Bronchial epithelial cell (primary cell): ENCODE results near the gene SMAD3. TPM values are rescaled to one million over a fixed set of nuclear protein-coding genes. Genes with fewer than 3 reads are reported as not detected.
A peak's percentile ranks its signal among the peaks of the same experiment; 100 is the strongest.

Experiments used
- DNase-seq: peaks from one replicate; pipeline ENCODE4 v3.0.0-alpha.2; 2010; ENCODE audit warnings: low read depth
- FAIRE-seq: peaks from 2 replicates; lab custom pipeline; 2011; peaks lifted over from hg19 to GRCh38; lab: Jason Lieb, UNC
- H3K27me3 ChIP-seq: 2 replicates; pipeline ENCODE4 v1.5.1; 2011; ENCODE audit warnings: low read length; ENCODE audit not compliant: control insufficient read depth, insufficient read depth
- H3K36me3 ChIP-seq: 2 replicates; pipeline ENCODE4 v1.5.1; 2011; ENCODE audit warnings: low read length; ENCODE audit not compliant: control insufficient read depth, insufficient read depth
- H3K4me3 ChIP-seq: 2 replicates; pipeline ENCODE4 v1.5.1; 2011; ENCODE audit warnings: mild to moderate bottlenecking, low read depth, low read length, control low read depth
- CTCF ChIP-seq: IDR thresholded peaks from 2 replicates; pipeline ENCODE4 v1.5.1; 2011; ENCODE audit warnings: mild to moderate bottlenecking, moderate library complexity, low read length, control low read depth, inconsistent platforms; ENCODE audit not compliant: insufficient read depth, severe bottlenecking
- total RNA-seq: library from RNA; depleted of rRNA; stranded (reverse); fragments of >200 nt; gene quantifications from 2 replicates; pipeline ENCODE4 v1.2.1, GENCODE V29; 2014

Gene SMAD3
- total RNA-seq, 1 donor from 2014 or later = 9.5 TPM

GRCh38 chr15:67092752-67093503 lies 27.5 kb downstream of the SMAD3 start:
- no peak for TF ChIP-seq CTCF
- Histone ChIP-seq H3K4me3 (no peak overlapping the region), H3K27me3 (no peaks in the 10 kb centered on the region), H3K36me3 (peaks cover 7% of the 10 kb centered on the region)
- FAIRE-seq (no peak), DNase-seq (no peak)

- peaks cover 7% of the 10 kb centered on the region for H3K36me3 ChIP-seq
- FAIRE-seq (no peak), DNase-seq (no peak)
- H3K4me3 ChIP-seq = no peak overlapping the region
- H3K27me3 ChIP-seq = no peaks in the 10 kb centered on the region
- TF ChIP-seq CTCF = no peak
These were observed 28.1 kb downstream of the SMAD3 start for GRCh38 chr15:67093504-67093862.

GRCh38 chr15:67094001-67094826 lies 28.8 kb downstream of the SMAD3 start:
- peaks cover 7% of the 10 kb centered on the region for H3K36me3 ChIP-seq
- DNase-seq (peak; percentile 71), FAIRE-seq (no peak)
- TF ChIP-seq CTCF = no peak
- no peak overlapping the region for H3K4me3 ChIP-seq
- H3K27me3 ChIP-seq = no peaks in the 10 kb centered on the region

- FAIRE-seq (no peak), DNase-seq (no peak)
- Histone ChIP-seq H3K27me3 (no peaks in the 10 kb centered on the region), H3K4me3 (no peak overlapping the region), H3K36me3 (peaks cover 7% of the 10 kb centered on the region)
- TF ChIP-seq CTCF = no peak
These were observed 30.5 kb downstream of the SMAD3 start for GRCh38 chr15:67095912-67096311.

GRCh38 chr15:67096546-67097294 lies 31.3 kb downstream of the SMAD3 start:
- no peak for TF ChIP-seq CTCF
- DNase-seq (no peak), FAIRE-seq (no peak)
- H3K4me3 ChIP-seq = no peak overlapping the region
- no peaks in the 10 kb centered on the region for H3K27me3 ChIP-seq
- peaks cover 7% of the 10 kb centered on the region for H3K36me3 ChIP-seq
